Kidney epithelial cell (primary cell): ENCODE measurements around the gene SDC1. TPM values are rescaled to one million over a fixed set of nuclear protein-coding genes. Genes with fewer than 3 reads are reported as not detected.

Source experiments
- DNase-seq: peaks from one replicate; pipeline ENCODE4 v3.0.0-alpha.2; 2010; ENCODE audit warnings: low read depth
- H3K27me3 ChIP-seq: 2 replicates; pipeline ENCODE4 v1.6.0; 2011; ENCODE audit warnings: low read length; ENCODE audit not compliant: control insufficient read depth, insufficient read depth
- H3K36me3 ChIP-seq: 2 replicates; pipeline ENCODE4 v1.5.1; 2011; ENCODE audit warnings: low read length; ENCODE audit not compliant: control insufficient read depth, insufficient read depth
- H3K4me3 ChIP-seq: 2 replicates; pipeline ENCODE4 v1.5.1; 2011; ENCODE audit warnings: low read depth, mild to moderate bottlenecking, control low read depth, low read length
- CTCF ChIP-seq: IDR thresholded peaks from 2 replicates; pipeline ENCODE4 v1.5.1; 2011; ENCODE audit warnings: mild to moderate bottlenecking, moderate library complexity, low read length, control low read depth, inconsistent platforms; ENCODE audit not compliant: insufficient read depth, poor library complexity, severe bottlenecking
- total RNA-seq: library from RNA; depleted of rRNA; stranded (reverse); fragments of >200 nt; gene quantifications from 2 replicates; pipeline ENCODE4 v1.2.3, GENCODE V29; 2015

Gene SDC1
- total RNA-seq, 1 donor from 2014 or later, result 184 TPM

GRCh38 chr2:20189299-20189931, 35.5 kb downstream of the SDC1 start:
- no peak for TF ChIP-seq CTCF
- Histone ChIP-seq H3K27me3 (no peaks in the 10 kb centered on the region), H3K36me3 (no peaks in the 10 kb centered on the region), H3K4me3 (no peak overlapping the region)
- DNase-seq, result no peak

DNA sequence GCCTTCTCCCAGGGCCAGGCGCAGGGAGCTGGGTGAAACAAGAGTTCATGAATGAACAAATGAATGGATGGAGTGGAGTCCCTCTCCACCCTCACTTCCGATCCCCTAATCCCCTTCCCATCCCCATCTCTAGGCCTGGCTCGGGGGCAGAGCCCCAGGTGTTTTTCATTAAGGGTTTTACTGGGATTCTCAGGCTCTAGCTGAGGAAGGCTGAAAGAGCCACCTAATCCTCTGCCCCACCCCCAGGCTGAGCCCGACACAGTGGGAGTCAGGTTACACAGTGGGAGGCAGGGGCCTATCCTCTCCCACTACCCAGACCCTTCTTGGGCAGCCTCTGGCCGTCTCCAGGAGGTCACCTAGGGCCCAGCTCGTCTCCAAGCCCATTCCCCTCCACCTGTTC, 36.1 kb downstream of the SDC1 start:
- H3K27me3 ChIP-seq, result no peaks in the 10 kb centered on the region
- DNase-seq, result no peak
- H3K36me3 ChIP-seq, result no peaks in the 10 kb centered on the region
- TF ChIP-seq CTCF, result no peak
- H3K4me3 ChIP-seq, result no peak overlapping the region

DNA sequence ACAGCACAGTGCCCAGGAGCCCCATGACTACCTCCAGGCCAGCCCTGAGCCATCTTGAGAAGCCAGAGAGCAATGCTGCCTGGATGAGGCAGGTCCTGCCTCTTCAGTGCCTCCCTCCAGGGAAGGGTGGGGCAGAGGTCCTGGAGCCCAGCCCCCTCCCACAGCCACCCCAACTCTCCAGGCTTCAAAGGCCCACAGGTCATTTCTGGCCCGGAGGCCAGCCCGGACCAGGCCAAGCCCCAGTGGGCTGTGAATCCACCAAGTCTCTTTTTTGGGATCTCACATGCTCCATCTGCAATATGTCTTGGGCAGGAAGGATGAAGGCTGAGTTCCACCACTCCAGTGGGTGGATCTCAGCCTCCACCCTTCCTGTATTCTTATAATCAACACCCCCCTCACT, 36.7 kb downstream of the SDC1 start:
- H3K27me3 ChIP-seq, result no peaks in the 10 kb centered on the region
- H3K36me3 ChIP-seq, result no peaks in the 10 kb centered on the region
- no peak overlapping the region for H3K4me3 ChIP-seq
- no peak for DNase-seq
- TF ChIP-seq CTCF, result no peak

- Histone ChIP-seq H3K27me3 (no peaks in the 10 kb centered on the region), H3K36me3 (no peaks in the 10 kb centered on the region), H3K4me3 (no peak overlapping the region)
- DNase-seq, result no peak
- no peak for TF ChIP-seq CTCF
Measured at GRCh38 chr2:20187331-20187730, 37.6 kb downstream of the SDC1 start.

- H3K36me3 ChIP-seq, result no peaks in the 10 kb centered on the region
- no peak for TF ChIP-seq CTCF
- H3K27me3 ChIP-seq, result no peaks in the 10 kb centered on the region
- DNase-seq, result no peak
- H3K4me3 ChIP-seq, result no peak overlapping the region
Measured at GRCh38 chr2:20186855-20187187, 38.1 kb downstream of the SDC1 start.
